Small intestine (tissue), 7 donors: ENCODE measurements around the gene CCNE1. TPM values are rescaled to one million over a fixed set of nuclear protein-coding genes. Genes with fewer than 3 reads are reported as not detected.
"Not testable (repeated sequence)": the region's sequence is repeated elsewhere in the genome, so short reads cannot be mapped to it uniquely, and the experiment has no call there.

ENCODE experiments used
- DNase-seq, 2 donors: peaks; one replicate each; pipeline versions ENCODE4 v3.0.0 to v3.0.0-alpha.2; 2013
- FAIRE-seq: peaks from 2 replicates; lab custom pipeline; 2012; peaks lifted over from hg19 to GRCh38; lab: Jason Lieb, UNC
- H3K27ac ChIP-seq, 3 donors: one replicate each; pipeline ENCODE4 v1.5.1; 2013; ENCODE audit warnings: low read length in 2 of 3, mild to moderate bottlenecking in 2 of 3, control low read depth in 1 of 3, inconsistent platforms in 1 of 3, low read depth in 1 of 3, moderate library complexity in 1 of 3
- H3K27me3 ChIP-seq, 3 donors: one replicate each; pipeline ENCODE4 v1.6.1; 2013; ENCODE audit warnings: low read length in 3 of 3, inconsistent platforms in 1 of 3; ENCODE audit not compliant: control insufficient read depth in 3 of 3, insufficient read depth in 3 of 3
- H3K36me3 ChIP-seq, 3 donors: one replicate each; pipeline ENCODE4 v1.6.1; 2013; ENCODE audit warnings: low read length in 3 of 3, inconsistent platforms in 1 of 3, low read depth in 1 of 3, mild to moderate bottlenecking in 1 of 3, moderate library complexity in 1 of 3; ENCODE audit not compliant: control insufficient read depth in 3 of 3, insufficient read depth in 2 of 3
- H3K4me1 ChIP-seq, 3 donors: one replicate each; pipeline ENCODE4 v1.6.1; 2013; ENCODE audit warnings: low read length in 2 of 3, inconsistent platforms in 1 of 3, low read depth in 1 of 3, mild to moderate bottlenecking in 1 of 3, moderate library complexity in 1 of 3; ENCODE audit not compliant: control insufficient read depth in 3 of 3, insufficient read depth in 2 of 3
- H3K4me3 ChIP-seq, 3 donors: one replicate each; pipeline ENCODE4 v1.5.1; 2013; ENCODE audit warnings: low read length in 3 of 3, control low read depth in 1 of 3, inconsistent platforms in 1 of 3, low read depth in 1 of 3, mild to moderate bottlenecking in 1 of 3, moderate library complexity in 1 of 3
- H3K9me3 ChIP-seq, 2 donors: one replicate each; pipeline ENCODE4 v1.6.1; 2013; ENCODE audit warnings: low read depth in 1 of 2, low read length in 1 of 2; ENCODE audit not compliant: control insufficient read depth in 2 of 2, insufficient read depth in 1 of 2
- WGBS, 3 donors: extraction: QIAGEN DNeasy Blood & Tissue Kit; methylation state at CpG; one replicate each; pipeline ENCODE4 v1.1.7; 2013; 5-methylcytosine and 5-hydroxymethylcytosine counted together
- polyA plus RNA-seq, 4 donors: library from polyadenylated mRNA; stranded (reverse) in 3 of 4; unstranded in 1 of 4; fragments of 200-250 nt in 3 of 4; fragments of 120-200 nt in 1 of 4; gene quantifications; one replicate each; pipeline versions ENCODE4 v1.2.1 to v1.2.3, GENCODE V29; 2013
- donor health status: healthy with polysubstance abuse.
- donor health status: control.
- donor health status: control.
- donor health status: Bipolar disorder and iron deficiency.
- donor health status: healthy.

The CCNE1 gene
- polyA plus RNA-seq, 4 donors: 2.5 to 5.9 (median 4.6) TPM

- 89 to 93% (median 91%) methylated on average over 12 of the region's 12 CpGs for WGBS, 3 donors
- Histone ChIP-seq H3K27ac (no peak overlapping the region), H3K27me3 (peaks cover 0 to 2% (median 0%) of the 10 kb centered on the region in 3 donors), H3K4me3 (no peak overlapping the region), H3K4me1 (no peaks in the 10 kb centered on the region), H3K9me3 (no peaks in the 10 kb centered on the region), H3K36me3 (no peaks in the 10 kb centered on the region)
- FAIRE-seq (no peak), DNase-seq (no peak)
These were observed 28.1 kb upstream of the CCNE1 start for GRCh38 chr19:29783627-29784190.

DNA sequence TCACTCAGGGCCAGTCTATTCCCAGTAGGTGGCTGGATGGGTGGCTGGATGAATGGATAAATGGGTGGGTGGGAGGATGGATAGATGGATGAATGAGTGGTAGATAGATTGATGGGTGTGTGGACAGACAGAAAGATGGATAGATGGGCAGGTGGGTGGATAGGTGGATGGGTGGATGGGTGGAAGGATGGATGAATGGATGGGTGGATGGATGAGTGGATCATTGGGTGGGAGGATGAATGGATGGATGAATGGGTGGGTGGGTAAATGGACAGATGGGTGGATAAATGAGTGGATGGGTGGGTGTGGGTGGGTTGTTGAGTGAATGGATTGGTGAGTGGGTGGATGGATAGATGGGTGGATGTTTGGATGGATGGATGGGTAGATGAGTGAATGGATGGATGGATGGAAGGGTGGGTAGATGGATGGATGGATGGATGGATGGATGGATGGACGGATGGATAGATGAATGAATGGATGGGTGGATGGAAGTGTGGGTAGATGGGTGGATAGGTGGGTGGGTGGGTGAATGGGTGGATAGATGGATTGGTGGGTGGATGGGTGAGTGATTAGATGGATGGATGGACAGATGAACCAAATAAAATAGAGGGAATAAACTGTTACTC, 27.1 kb upstream of the CCNE1 start:
- Histone ChIP-seq H3K4me1 (no peaks in the 10 kb centered on the region), H3K36me3 (no peaks in the 10 kb centered on the region), H3K27me3 (peaks cover 0 to 2% (median 0%) of the 10 kb centered on the region in 3 donors), H3K4me3 (no peak overlapping the region), H3K9me3 (no peaks in the 10 kb centered on the region), H3K27ac (no peak overlapping the region)
- FAIRE-seq (no peak), DNase-seq (no peak)
- 74 to 84% (median 79%) methylated on average over 1 of the region's 1 CpG for WGBS, 3 donors

GRCh38 chr19:29785360-29785759, 26.4 kb upstream of the CCNE1 start:
- H3K9me3 ChIP-seq: no peaks in the 10 kb centered on the region
- H3K4me1 ChIP-seq: no peaks in the 10 kb centered on the region
- H3K36me3 ChIP-seq: no peaks in the 10 kb centered on the region
- FAIRE-seq: no peak
- H3K27me3 ChIP-seq: peaks cover 0 to 2% (median 0%) of the 10 kb centered on the region in 3 donors
- H3K4me3 ChIP-seq: no peak overlapping the region
- WGBS, 3 donors: 76 to 88% (median 87%) methylated on average over 5 of the region's 5 CpGs
- no peak for DNase-seq
- no peak overlapping the region for H3K27ac ChIP-seq

- Histone ChIP-seq H3K27ac (no peak overlapping the region), H3K27me3 (peaks cover 0 to 2% (median 0%) of the 10 kb centered on the region in 3 donors), H3K4me3 (no peak overlapping the region), H3K36me3 (no peaks in the 10 kb centered on the region), H3K4me1 (no peaks in the 10 kb centered on the region), H3K9me3 (no peaks in the 10 kb centered on the region)
- 29 to 65% (median 53%) methylated on average over 5 of the region's 5 CpGs for WGBS, 3 donors
- peak in 1 of 2 donors; percentile 23 for DNase-seq
- no peak for FAIRE-seq
These were observed 25.7 kb upstream of the CCNE1 start for GRCh38 chr19:29785955-29786589.

GRCh38 chr19:29787281-29787680, 24.5 kb upstream of the CCNE1 start:
- 56 to 81% (median 61%) methylated on average over 4 of the region's 4 CpGs for WGBS, 3 donors
- Histone ChIP-seq H3K4me3 (no peak overlapping the region), H3K27ac (no peak overlapping the region), H3K4me1 (no peaks in the 10 kb centered on the region), H3K27me3 (peaks cover 0 to 2% (median 0%) of the 10 kb centered on the region in 3 donors), H3K36me3 (no peaks in the 10 kb centered on the region), H3K9me3 (no peaks in the 10 kb centered on the region)
- DNase-seq: no peak
- no peak for FAIRE-seq

DNA sequence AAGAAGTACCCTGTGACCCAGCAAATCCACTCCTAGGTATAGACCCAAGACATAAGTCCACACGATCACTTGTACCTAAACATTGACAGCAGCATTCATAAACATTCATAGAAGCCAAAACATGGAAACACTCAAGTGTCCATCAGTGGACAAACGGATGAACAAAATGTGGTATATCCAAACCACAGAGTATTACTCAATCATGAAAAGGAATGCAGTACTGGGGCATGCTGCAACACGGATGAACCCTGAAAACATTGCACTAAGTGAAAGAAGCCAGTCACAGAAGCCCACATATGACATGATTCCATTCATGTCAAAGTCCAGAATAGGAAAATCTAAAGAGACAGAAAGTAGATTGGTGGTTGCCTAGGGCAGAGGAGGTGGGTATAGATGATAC, 22.8 kb upstream of the CCNE1 start:
- WGBS, 3 donors: 79 to 84% (median 83%) methylated on average over 3 of the region's 3 CpGs
- Histone ChIP-seq H3K36me3 (no peaks in the 10 kb centered on the region), H3K4me1 (no peaks in the 10 kb centered on the region), H3K27ac (no peak overlapping the region), H3K27me3 (peaks cover 0 to 2% (median 0%) of the 10 kb centered on the region in 3 donors), H3K4me3 (no peak overlapping the region), H3K9me3 (no peaks in the 10 kb centered on the region)
- no peak for DNase-seq
- no peak for FAIRE-seq

DNA sequence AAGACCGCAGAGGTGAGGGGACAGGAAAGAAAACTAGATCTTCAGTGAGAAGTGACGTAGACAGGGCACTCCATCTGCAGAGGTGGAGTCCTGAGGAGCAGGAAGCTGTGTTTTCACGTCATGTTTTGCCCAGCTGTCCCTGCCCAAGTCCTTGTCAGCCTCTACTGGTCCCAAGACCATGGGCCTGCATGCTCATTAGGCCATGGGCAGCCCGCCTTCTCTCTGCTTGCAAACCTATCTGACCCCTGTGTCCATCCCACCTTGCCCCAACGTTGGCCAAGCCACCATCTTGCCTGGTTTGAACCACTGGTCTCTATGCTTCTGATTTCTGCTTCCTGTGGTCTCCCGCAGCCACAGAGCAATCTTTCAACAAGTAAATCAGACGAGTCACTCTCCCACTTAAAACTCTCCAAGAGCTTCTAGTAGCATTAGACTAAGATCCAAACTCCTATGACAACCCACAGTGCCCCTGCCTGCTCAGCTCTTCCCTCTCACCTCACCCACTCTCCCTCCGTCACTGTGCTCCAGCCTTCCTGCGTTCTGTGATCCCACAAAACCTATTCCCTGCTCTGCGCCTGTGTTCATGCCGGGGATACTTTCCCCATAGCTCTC, 18.6 kb upstream of the CCNE1 start:
- Histone ChIP-seq H3K27ac (no peak overlapping the region), H3K36me3 (no peaks in the 10 kb centered on the region), H3K27me3 (no peaks in the 10 kb centered on the region), H3K4me1 (no peaks in the 10 kb centered on the region), H3K9me3 (no peaks in the 10 kb centered on the region), H3K4me3 (no peak overlapping the region)
- DNase-seq (no peak), FAIRE-seq (no peak)
- 73 to 85% (median 81%) methylated on average over 10 to 11 of the region's 11 CpGs for WGBS, 3 donors

DNA sequence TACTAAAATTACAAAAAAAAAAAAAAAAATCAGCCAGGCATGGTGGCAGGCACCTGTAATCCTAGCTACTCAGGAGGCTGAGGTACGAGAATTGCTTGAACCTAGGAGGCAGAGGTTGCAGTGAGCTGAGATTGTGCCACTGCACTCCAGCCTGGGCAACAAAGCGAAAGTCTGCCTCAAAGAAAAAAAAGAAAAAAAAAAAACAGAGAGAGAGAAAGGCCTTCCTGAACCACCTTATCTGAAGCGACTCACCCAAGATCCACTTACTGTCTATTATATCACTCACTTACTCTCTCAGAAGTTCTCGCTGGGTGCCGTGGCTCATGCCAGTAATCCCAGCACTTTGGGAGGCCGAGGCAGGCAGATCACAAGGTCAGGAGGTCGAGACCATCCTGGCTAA, 17.3 kb upstream of the CCNE1 start:
- not testable (repeated sequence) for H3K4me1 ChIP-seq, H3K36me3 ChIP-seq, H3K4me3 ChIP-seq, H3K27me3 ChIP-seq, FAIRE-seq, H3K9me3 ChIP-seq, DNase-seq, H3K27ac ChIP-seq
- WGBS, 3 donors: 71 to 92% (median 83%) methylated on average over 7 of the region's 7 CpGs
